OCI-LY7 (cell line): ENCODE results near the gene COX7B2. TPM values are rescaled to one million over a fixed set of nuclear protein-coding genes. Genes with fewer than 3 reads are reported as not detected.

Experiments
- BruUV-seq: library from RNA; stranded (reverse); fragments of 400-500 nt; replicated peaks from 2 replicates; lab custom pipeline; 2021; lab: Mats Ljungman, UMichigan
- CTCF ChIA-PET: fragments of 300-600 bp; sonication (Branson Sonifier 250); formaldehyde crosslinking; loops from one replicate; lab custom pipeline; 2022; ENCODE audit warnings: antibody characterized with exemption; ENCODE audit not compliant: unreplicated experiment; lab: Charles Lee
- POLR2A ChIA-PET: fragments of 300-600 bp; sonication (Branson Sonifier 250); formaldehyde crosslinking; loops from one replicate; lab custom pipeline; 2022; ENCODE audit warnings: antibody characterized with exemption; lab: Charles Lee
- DNase-seq: peaks from one replicate; pipeline ENCODE4 v3.0.0-alpha.2; 2015; ENCODE audit warnings: low spot score
- H2AFZ ChIP-seq: fragments of 200-600 bp; sonication (generic), shearing (Covaris generic); 2 replicates; pipeline ENCODE4 v1.6.1; 2014; ENCODE audit warnings: mild to moderate bottlenecking, antibody characterized with exemption, low read length, moderate library complexity
- H3K27ac ChIP-seq: fragments of 200-600 bp; sonication (generic); 2 replicates; pipeline ENCODE4 v1.5.1; 2014; ENCODE audit warnings: mixed run types, low read depth, mild to moderate bottlenecking, moderate library complexity, low read length, inconsistent platforms; ENCODE audit not compliant: poor library complexity, severe bottlenecking
- H3K36me3 ChIP-seq: fragments of 200-600 bp; sonication (generic); 2 replicates; pipeline ENCODE4 v1.6.1; 2014; ENCODE audit warnings: mild to moderate bottlenecking, antibody characterized with exemption, low read length, moderate library complexity, mixed read lengths; ENCODE audit not compliant: insufficient read depth
- H3K4me1 ChIP-seq: fragments of 200-600 bp; sonication (generic); 2 replicates; pipeline ENCODE4 v1.5.1; 2014; ENCODE audit warnings: mild to moderate bottlenecking, low read length; ENCODE audit not compliant: insufficient read depth, poor library complexity, severe bottlenecking
- H3K4me2 ChIP-seq: fragments of 200-600 bp; sonication (generic); 2 replicates; pipeline ENCODE4 v1.6.1; 2014; ENCODE audit warnings: mild to moderate bottlenecking, low read length
- H3K4me3 ChIP-seq: fragments of 200-600 bp; sonication (generic); 2 replicates; pipeline ENCODE4 v1.5.1; 2014; ENCODE audit warnings: mild to moderate bottlenecking, low read depth, low read length; ENCODE audit not compliant: poor library complexity, severe bottlenecking
- H3K79me2 ChIP-seq: fragments of 200-600 bp; sonication (generic); 2 replicates; pipeline ENCODE4 v1.6.1; 2016; ENCODE audit warnings: low read depth, mild to moderate bottlenecking, low read length, moderate library complexity, mixed read lengths; ENCODE audit not compliant: insufficient read depth
- H3K9me2 ChIP-seq: fragments of 200-600 bp; sonication (generic); 2 replicates; pipeline ENCODE4 v1.6.1; 2016; ENCODE audit warnings: mild to moderate bottlenecking, low read length, mixed read lengths; ENCODE audit not compliant: insufficient read depth
- H3K9me3 ChIP-seq: fragments of 200-600 bp; sonication (generic); 2 replicates; pipeline ENCODE4 v1.6.1; 2014; ENCODE audit warnings: mild to moderate bottlenecking, mixed run types, low read length, mixed read lengths
- H4K20me1 ChIP-seq: fragments of 200-600 bp; sonication (generic); 2 replicates; pipeline ENCODE4 v1.6.1; 2014; ENCODE audit warnings: mild to moderate bottlenecking, antibody characterized with exemption, low read length, moderate library complexity, mixed read lengths; ENCODE audit not compliant: insufficient read depth
- CTCF ChIP-seq: fragments of 200-600 bp; sonication (generic); conservative IDR thresholded peaks from 2 replicates; pipeline ENCODE4 v1.5.1; 2014; ENCODE audit warnings: mild to moderate bottlenecking, antibody characterized with exemption, low read length, moderate library complexity, mixed read lengths
- EZH2phosphoT487 ChIP-seq: fragments of 200-600 bp; sonication (generic); IDR thresholded peaks from 2 replicates; pipeline ENCODE4 v1.6.1; 2018; ENCODE audit warnings: low read depth, borderline replicate concordance, mild to moderate bottlenecking, mixed run types, antibody characterized with exemption, low read length, moderate library complexity, mixed read lengths
- intact Hi-C: fragments of 100-400 bp; cut with micrococcal nuclease; formaldehyde crosslinking; loops from one replicate; pipeline ENCODE4 v1.10.0; 2022; ENCODE audit not compliant: unreplicated experiment
- total RNA-seq, 2 experiments: library from RNA; depleted of rRNA in 1 of 2; stranded (reverse); fragments of >200 nt in 1 of 2; shearing (Covaris generic) in 1 of 2; gene quantifications; 2 replicates each; pipeline ENCODE4 v1.2.3, GENCODE V29; 2014 to 2022

COX7B2 gene
- total RNA-seq, 2 experiments from 2014 or later: not detected

GRCh38 chr4:46900082-46900481, 9.0 kb downstream of the COX7B2 start:
- Histone ChIP-seq H3K36me3 (no peaks in the 10 kb centered on the region), H3K9me3 (no peaks in the 10 kb centered on the region), H3K27ac (no peak overlapping the region), H3K9me2 (no peaks in the 10 kb centered on the region), H3K4me2 (no peak overlapping the region), H3K79me2 (no peaks in the 10 kb centered on the region), H2AFZ (no peak overlapping the region), H3K4me3 (no peak overlapping the region), H3K4me1 (no peaks in the 10 kb centered on the region), H4K20me1 (no peaks in the 10 kb centered on the region)
- no TSS peak for BruUV-seq
- CTCF ChIA-PET: no interaction called here
- POLR2A ChIA-PET: interaction anchor here (0.7 kb wide), 1 partner anchor 81 kb away, joined by 3 read pairs; no protein-coding TSS in a partner anchor
- TF ChIP-seq CTCF (no peak), EZH2phosphoT487 (no peak)
- intact Hi-C loops: no loop called here
- no peak for DNase-seq

- Histone ChIP-seq H3K4me2 (no peak overlapping the region), H3K4me1 (no peaks in the 10 kb centered on the region), H3K9me3 (no peaks in the 10 kb centered on the region), H3K36me3 (no peaks in the 10 kb centered on the region), H4K20me1 (no peaks in the 10 kb centered on the region), H2AFZ (no peak overlapping the region), H3K9me2 (no peaks in the 10 kb centered on the region), H3K79me2 (no peaks in the 10 kb centered on the region), H3K27ac (no peak overlapping the region), H3K4me3 (no peak overlapping the region)
- ChIA-PET CTCF (no interaction called here), POLR2A (interaction anchor here (0.7 kb wide), 1 partner anchor 66 kb away, joined by 3 read pairs; no protein-coding TSS in a partner anchor)
- intact Hi-C loops: no loop called here
- DNase-seq: no peak
- no peak for TF ChIP-seq CTCF
- no peak for TF ChIP-seq EZH2phosphoT487
- BruUV-seq: no TSS peak
Measured at GRCh38 chr4:46894826-46895225, 14.2 kb downstream of the COX7B2 start.

- ChIA-PET POLR2A (no interaction called here), CTCF (no interaction called here)
- no peaks in the 10 kb centered on the region for H3K9me3 ChIP-seq
- TF ChIP-seq CTCF: no peak
- no peak for TF ChIP-seq EZH2phosphoT487
- H3K9me2 ChIP-seq: no peaks in the 10 kb centered on the region
- H3K4me1 ChIP-seq: no peaks in the 10 kb centered on the region
- no peak overlapping the region for H3K4me3 ChIP-seq
- no peak overlapping the region for H2AFZ ChIP-seq
- no peak overlapping the region for H3K4me2 ChIP-seq
- BruUV-seq: no TSS peak
- no peaks in the 10 kb centered on the region for H4K20me1 ChIP-seq
- DNase-seq: no peak
- H3K79me2 ChIP-seq: no peaks in the 10 kb centered on the region; the same call in 1 of the 2 replicates
- intact Hi-C loops: no loop called here
- H3K36me3 ChIP-seq: no peaks in the 10 kb centered on the region
- H3K27ac ChIP-seq: no peak overlapping the region
Measured at GRCh38 chr4:46890056-46890455, 19.0 kb downstream of the COX7B2 start.
